ENCODE measurements around the gene NPHP4.

DNA sequence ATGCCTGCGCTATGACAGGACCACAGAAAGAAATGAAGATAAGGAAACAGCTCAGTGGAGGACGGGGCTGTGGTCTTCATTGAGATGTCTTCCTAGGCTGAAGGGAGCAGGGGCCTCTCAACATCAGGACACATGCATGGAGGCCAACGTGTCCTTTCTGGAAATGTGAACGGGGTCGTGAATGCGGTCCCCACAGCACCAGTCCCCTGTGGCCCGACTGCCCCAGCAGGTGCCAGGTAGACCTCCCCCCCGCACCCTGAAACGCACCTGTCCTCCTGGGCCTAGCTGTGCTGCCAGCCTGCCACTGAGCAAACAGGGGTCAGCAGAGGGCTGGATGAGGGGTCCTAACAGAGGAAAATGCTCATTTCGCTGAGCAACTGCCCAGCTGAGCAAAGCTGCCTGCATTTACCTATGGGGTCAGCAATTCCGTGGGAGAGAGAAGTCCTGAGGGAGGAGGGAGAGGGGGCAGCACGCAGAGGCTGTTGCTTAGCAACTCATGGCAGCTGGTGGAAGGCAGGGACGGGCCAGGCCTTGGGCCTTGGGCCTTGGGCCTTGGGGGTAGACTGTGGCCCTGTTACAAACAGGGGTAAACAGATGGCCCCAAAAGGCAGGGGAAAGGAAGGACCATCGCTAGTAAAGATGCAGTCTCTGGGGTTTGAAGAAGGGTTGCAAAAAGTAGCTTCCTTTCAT is 77.4 kb downstream of the NPHP4 start:
- TF ChIP-seq, protein P1, sequence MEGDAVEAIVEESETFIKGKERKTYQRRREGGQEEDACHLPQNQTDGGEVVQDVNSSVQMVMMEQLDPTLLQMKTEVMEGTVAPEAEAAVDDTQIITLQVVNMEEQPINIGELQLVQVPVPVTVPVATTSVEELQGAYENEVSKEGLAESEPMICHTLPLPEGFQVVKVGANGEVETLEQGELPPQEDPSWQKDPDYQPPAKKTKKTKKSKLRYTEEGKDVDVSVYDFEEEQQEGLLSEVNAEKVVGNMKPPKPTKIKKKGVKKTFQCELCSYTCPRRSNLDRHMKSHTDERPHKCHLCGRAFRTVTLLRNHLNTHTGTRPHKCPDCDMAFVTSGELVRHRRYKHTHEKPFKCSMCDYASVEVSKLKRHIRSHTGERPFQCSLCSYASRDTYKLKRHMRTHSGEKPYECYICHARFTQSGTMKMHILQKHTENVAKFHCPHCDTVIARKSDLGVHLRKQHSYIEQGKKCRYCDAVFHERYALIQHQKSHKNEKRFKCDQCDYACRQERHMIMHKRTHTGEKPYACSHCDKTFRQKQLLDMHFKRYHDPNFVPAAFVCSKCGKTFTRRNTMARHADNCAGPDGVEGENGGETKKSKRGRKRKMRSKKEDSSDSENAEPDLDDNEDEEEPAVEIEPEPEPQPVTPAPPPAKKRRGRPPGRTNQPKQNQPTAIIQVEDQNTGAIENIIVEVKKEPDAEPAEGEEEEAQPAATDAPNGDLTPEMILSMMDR (optimal IDR thresholded peaks at IDR 0.05 in 1 of 3, IDR thresholded peaks at IDR 0.05 in 1 of 3, conservative IDR thresholded peaks at IDR 0.05 in 1 of 3; ENCODE audit: extremely low read depth in 1 of 3, insufficient read depth in 2 of 3, low read length in 3 of 3), result no peak
- no peak for TF ChIP-seq EZH2 (IDR thresholded peaks at IDR 0.05; ENCODE audit: low read length)
